SH-SY5Y (cell line): Measurements from ENCODE around the gene DDIAS.

ENCODE experiments used
- GATA2 ChIP-seq: IDR thresholded peaks from 2 replicates; pipeline ENCODE4 v1.6.1; 2011; ENCODE audit warnings: mild to moderate bottlenecking, low read depth, low read length
- GATA3 ChIP-seq: IDR thresholded peaks from 2 replicates; pipeline ENCODE4 v1.6.1; 2011; ENCODE audit warnings: low read depth, mild to moderate bottlenecking, low read length, moderate library complexity

DNA sequence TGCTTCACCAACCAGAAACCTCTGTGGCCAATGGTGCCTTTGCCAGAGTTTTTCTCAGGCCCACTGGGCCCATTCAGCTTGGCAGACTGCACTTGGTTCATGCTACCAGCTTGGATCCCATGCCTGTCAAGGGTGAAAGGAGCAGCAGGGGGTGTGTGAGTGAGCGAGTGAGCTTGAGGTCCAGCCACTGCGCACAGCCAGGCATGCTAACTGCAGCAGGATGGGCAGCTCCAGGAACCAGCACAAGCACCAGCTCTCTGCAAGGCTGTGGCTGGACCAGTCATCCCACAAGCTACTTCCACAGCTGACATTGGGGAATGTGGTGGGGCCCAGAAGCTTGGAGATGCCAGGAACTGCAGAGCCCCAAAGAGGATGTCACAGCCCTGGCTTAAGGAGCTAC lies 40.8 kb downstream of the DDIAS start:
- TF ChIP-seq GATA2: no peak
- TF ChIP-seq GATA3: no peak
